ENCODE results near the gene CNTNAP2.

The CNTNAP2 gene

GRCh38 chr7:148021507-148022045, 1905.0 kb downstream of the CNTNAP2 start:
- Histone ChIP-seq H3K4ac (ENCODE audit: low read depth, low read length) (no peak overlapping the region), H3K18ac (ENCODE audit: low read length) (no peak overlapping the region), H3K9me3 (ENCODE audit: insufficient read depth, low read depth, low read length) (no peaks in the 10 kb centered on the region), H4K8ac (ENCODE audit: low read depth, low read length) (no peak overlapping the region), H3K27ac (ENCODE audit: low read depth, low read length) (no peak overlapping the region), H4K91ac (ENCODE audit: low read depth, low read length) (no peak overlapping the region), H3K4me2 (ENCODE audit: low read length) (no peak overlapping the region), H3K36me3 (ENCODE audit: control insufficient read depth in 1 of 2, insufficient read depth in 2 of 2, low read length in 2 of 2) (no peaks in the 10 kb centered on the region), H2AFZ (ENCODE audit: insufficient read depth, low read length, poor library complexity) (no peak overlapping the region), H3K14ac (ENCODE audit: low read length) (no peak overlapping the region), H3K4me1 (ENCODE audit: control insufficient read depth in 1 of 2, insufficient read depth in 2 of 2, low read length in 2 of 2) (peaks cover 0 to 2% of the 10 kb centered on the region in 2 experiments), H3K79me2 (ENCODE audit: control insufficient read depth, insufficient read depth, low read length, poor library complexity) (no peaks in the 10 kb centered on the region), H3K4me3 (ENCODE audit: low read depth, low read length) (no peak overlapping the region), H2AK5ac (ENCODE audit: low read length) (no peak overlapping the region), H2BK5ac (ENCODE audit: low read depth, low read length, poor library complexity) (no peak overlapping the region), H2BK120ac (ENCODE audit: insufficient read depth, low read length, poor library complexity) (no peak overlapping the region), H3K9ac (ENCODE audit: low read length) (no peak overlapping the region), H3K79me1 (ENCODE audit: low read length) (no peaks in the 10 kb centered on the region), H3K27me3 (ENCODE audit: insufficient read depth, low read length) (no peaks in the 10 kb centered on the region), H4K12ac (ENCODE audit: low read depth, low read length) (no peak overlapping the region), H2BK12ac (ENCODE audit: low read length) (no peak overlapping the region), H3K23ac (ENCODE audit: low read length) (no peak overlapping the region)
- no peak for DNase-seq
- no CpG with 5 or more reads among the region's 17 CpGs for WGBS (ENCODE audit: extremely low coverage, insufficient coverage, insufficient read length)

- no peak overlapping the region for H4K12ac ChIP-seq (ENCODE audit: low read depth, low read length)
These were observed 1906.2 kb downstream of the CNTNAP2 start for GRCh38 chr7:148022832-148023231.

GRCh38 chr7:148026713-148027112, 1910.1 kb downstream of the CNTNAP2 start:
- no peak for DNase-seq
- no peaks in the 10 kb centered on the region for H3K79me1 ChIP-seq (ENCODE audit: low read length)
- H2BK5ac ChIP-seq (ENCODE audit: low read depth, low read length, poor library complexity) = no peak overlapping the region
- H3K27ac ChIP-seq (ENCODE audit: low read depth, low read length) = no peak overlapping the region
- no peaks in the 10 kb centered on the region for H3K27me3 ChIP-seq (ENCODE audit: insufficient read depth, low read length)
- no peak overlapping the region for H3K4me2 ChIP-seq (ENCODE audit: low read length)
- no peak overlapping the region for H2AFZ ChIP-seq (ENCODE audit: insufficient read depth, low read length, poor library complexity)
- no peaks in the 10 kb centered on the region for H3K9me3 ChIP-seq (ENCODE audit: insufficient read depth, low read depth, low read length)
- H3K4me3 ChIP-seq (ENCODE audit: low read depth, low read length) = no peak overlapping the region
- H3K4me1 ChIP-seq (ENCODE audit: control insufficient read depth in 1 of 2, insufficient read depth in 2 of 2, low read length in 2 of 2) = peaks cover 0 to 2% of the 10 kb centered on the region in 2 experiments
- H3K36me3 ChIP-seq (ENCODE audit: control insufficient read depth in 1 of 2, insufficient read depth in 2 of 2, low read length in 2 of 2) = no peaks in the 10 kb centered on the region
- no peak overlapping the region for H3K9ac ChIP-seq (ENCODE audit: low read length)
- no CpG with 5 or more reads among the region's 5 CpGs for WGBS (ENCODE audit: extremely low coverage, insufficient coverage, insufficient read length)
- H2BK12ac ChIP-seq (ENCODE audit: low read length) = no peak overlapping the region
- no peak overlapping the region for H3K18ac ChIP-seq (ENCODE audit: low read length)
- H3K14ac ChIP-seq (ENCODE audit: low read length) = no peak overlapping the region
- no peak overlapping the region for H2BK120ac ChIP-seq (ENCODE audit: insufficient read depth, low read length, poor library complexity)
- H3K23ac ChIP-seq (ENCODE audit: low read length) = no peak overlapping the region
- no peak overlapping the region for H4K91ac ChIP-seq (ENCODE audit: low read depth, low read length)
- no peak overlapping the region for H4K12ac ChIP-seq (ENCODE audit: low read depth, low read length)
- H3K79me2 ChIP-seq (ENCODE audit: control insufficient read depth, insufficient read depth, low read length, poor library complexity) = no peaks in the 10 kb centered on the region
- H2AK5ac ChIP-seq (ENCODE audit: low read length) = no peak overlapping the region
- H3K4ac ChIP-seq (ENCODE audit: low read depth, low read length) = no peak overlapping the region
- H4K8ac ChIP-seq (ENCODE audit: low read depth, low read length) = no peak overlapping the region

More at GRCh38 chr7:148022832-148023231, 1906.2 kb downstream of the CNTNAP2 start:
- Histone ChIP-seq H3K4me1 (ENCODE audit: control insufficient read depth in 1 of 2, insufficient read depth in 2 of 2, low read length in 2 of 2) (peaks cover 0 to 2% of the 10 kb centered on the region in 2 experiments), H3K14ac (ENCODE audit: low read length) (no peak overlapping the region), H2AFZ (ENCODE audit: insufficient read depth, low read length, poor library complexity) (no peak overlapping the region), H3K27ac (ENCODE audit: low read depth, low read length) (no peak overlapping the region), H3K4ac (ENCODE audit: low read depth, low read length) (no peak overlapping the region), H3K79me2 (ENCODE audit: control insufficient read depth, insufficient read depth, low read length, poor library complexity) (no peaks in the 10 kb centered on the region), H3K4me2 (ENCODE audit: low read length) (no peak overlapping the region), H2AK5ac (ENCODE audit: low read length) (no peak overlapping the region), H3K79me1 (ENCODE audit: low read length) (no peaks in the 10 kb centered on the region), H4K8ac (ENCODE audit: low read depth, low read length) (no peak overlapping the region), H2BK5ac (ENCODE audit: low read depth, low read length, poor library complexity) (no peak overlapping the region), H2BK120ac (ENCODE audit: insufficient read depth, low read length, poor library complexity) (no peak overlapping the region), H3K9me3 (ENCODE audit: insufficient read depth, low read depth, low read length) (no peaks in the 10 kb centered on the region), H3K36me3 (ENCODE audit: control insufficient read depth in 1 of 2, insufficient read depth in 2 of 2, low read length in 2 of 2) (no peaks in the 10 kb centered on the region), H3K23ac (ENCODE audit: low read length) (no peak overlapping the region), H3K4me3 (ENCODE audit: low read depth, low read length) (no peak overlapping the region), H4K91ac (ENCODE audit: low read depth, low read length) (no peak overlapping the region), H3K18ac (ENCODE audit: low read length) (no peak overlapping the region), H2BK12ac (ENCODE audit: low read length) (no peak overlapping the region), H3K9ac (ENCODE audit: low read length) (no peak overlapping the region), H3K27me3 (ENCODE audit: insufficient read depth, low read length) (no peaks in the 10 kb centered on the region)
- WGBS (ENCODE audit: extremely low coverage, insufficient coverage, insufficient read length) = no CpG with 5 or more reads among the region's 9 CpGs
- DNase-seq = no peak

- no peak for DNase-seq
- Histone ChIP-seq H3K4me1 (ENCODE audit: control insufficient read depth in 1 of 2, insufficient read depth in 2 of 2, low read length in 2 of 2) (peaks cover 0 to 2% of the 10 kb centered on the region in 2 experiments), H4K91ac (ENCODE audit: low read depth, low read length) (no peak overlapping the region), H2BK12ac (ENCODE audit: low read length) (no peak overlapping the region), H2BK120ac (ENCODE audit: insufficient read depth, low read length, poor library complexity) (no peak overlapping the region), H3K18ac (ENCODE audit: low read length) (no peak overlapping the region), H3K27me3 (ENCODE audit: insufficient read depth, low read length) (no peaks in the 10 kb centered on the region), H3K27ac (ENCODE audit: low read depth, low read length) (no peak overlapping the region), H3K4ac (ENCODE audit: low read depth, low read length) (no peak overlapping the region), H3K79me1 (ENCODE audit: low read length) (no peaks in the 10 kb centered on the region), H2AFZ (ENCODE audit: insufficient read depth, low read length, poor library complexity) (no peak overlapping the region), H2AK5ac (ENCODE audit: low read length) (no peak overlapping the region), H3K4me3 (ENCODE audit: low read depth, low read length) (no peak overlapping the region), H4K8ac (ENCODE audit: low read depth, low read length) (no peak overlapping the region), H3K23ac (ENCODE audit: low read length) (no peak overlapping the region), H3K4me2 (ENCODE audit: low read length) (no peak overlapping the region), H3K36me3 (ENCODE audit: control insufficient read depth in 1 of 2, insufficient read depth in 2 of 2, low read length in 2 of 2) (no peaks in the 10 kb centered on the region), H3K14ac (ENCODE audit: low read length) (no peak overlapping the region), H3K9me3 (ENCODE audit: insufficient read depth, low read depth, low read length) (no peaks in the 10 kb centered on the region), H3K79me2 (ENCODE audit: control insufficient read depth, insufficient read depth, low read length, poor library complexity) (no peaks in the 10 kb centered on the region), H4K12ac (ENCODE audit: low read depth, low read length) (no peak overlapping the region), H3K9ac (ENCODE audit: low read length) (no peak overlapping the region), H2BK5ac (ENCODE audit: low read depth, low read length, poor library complexity) (no peak overlapping the region)
- no CpG with 5 or more reads among the region's 3 CpGs for WGBS (ENCODE audit: extremely low coverage, insufficient coverage, insufficient read length)
These were observed 1911.6 kb downstream of the CNTNAP2 start for GRCh38 chr7:148028165-148028564.
